ENCODE results near the gene SOAT1.
"Not testable (repeated sequence)": the region's sequence is repeated elsewhere in the genome, so short reads cannot be mapped to it uniquely, and the experiment has no call there.

SOAT1 gene

DNA sequence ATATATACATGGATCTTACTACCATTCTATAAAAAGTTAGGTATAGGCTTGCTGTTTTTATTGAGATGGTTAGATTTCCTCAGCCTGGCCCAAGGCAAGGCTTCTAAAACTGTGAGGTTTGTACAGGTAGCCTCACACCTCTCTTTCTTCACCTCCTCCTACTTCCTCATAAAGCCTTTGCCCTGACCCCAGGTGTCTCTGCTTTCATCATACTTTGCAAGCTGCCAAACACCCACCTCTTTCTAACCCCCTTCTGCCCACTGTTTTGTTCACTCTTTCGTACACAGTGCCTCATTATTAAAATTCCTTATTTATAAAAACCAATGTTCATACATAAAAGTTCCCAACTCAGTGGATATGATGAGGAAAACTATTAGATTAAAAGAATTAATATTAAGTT, 31.4 kb upstream of the SOAT1 start:
- H3K4me3 Mint-ChIP-seq, result no peak overlapping the region

DNA sequence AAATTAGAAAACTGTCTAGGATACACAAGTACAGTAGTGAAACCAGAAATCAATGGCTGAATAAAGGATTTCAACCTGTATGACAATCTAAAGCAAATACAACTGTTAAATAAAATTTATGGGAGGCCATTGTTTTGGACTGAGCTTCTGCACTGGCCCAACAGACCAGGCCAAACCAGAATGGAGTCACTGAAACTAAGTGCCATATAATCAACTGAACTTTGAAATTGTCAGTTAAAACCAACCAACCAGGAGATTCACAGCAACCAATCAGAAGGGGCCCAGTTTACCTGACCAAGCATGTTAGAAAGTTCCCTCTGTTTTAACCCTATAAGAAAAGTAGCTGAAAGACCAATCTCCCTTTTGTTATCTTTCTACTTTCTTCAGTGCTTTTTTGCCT, 30.5 kb upstream of the SOAT1 start:
- no peak overlapping the region for H3K4me3 Mint-ChIP-seq
- peaks cover 14% of the 10 kb centered on the region for H3K4me1 Mint-ChIP-seq
- H3K27ac Mint-ChIP-seq, result no peak overlapping the region
- TF ChIP-seq, protein P1, sequence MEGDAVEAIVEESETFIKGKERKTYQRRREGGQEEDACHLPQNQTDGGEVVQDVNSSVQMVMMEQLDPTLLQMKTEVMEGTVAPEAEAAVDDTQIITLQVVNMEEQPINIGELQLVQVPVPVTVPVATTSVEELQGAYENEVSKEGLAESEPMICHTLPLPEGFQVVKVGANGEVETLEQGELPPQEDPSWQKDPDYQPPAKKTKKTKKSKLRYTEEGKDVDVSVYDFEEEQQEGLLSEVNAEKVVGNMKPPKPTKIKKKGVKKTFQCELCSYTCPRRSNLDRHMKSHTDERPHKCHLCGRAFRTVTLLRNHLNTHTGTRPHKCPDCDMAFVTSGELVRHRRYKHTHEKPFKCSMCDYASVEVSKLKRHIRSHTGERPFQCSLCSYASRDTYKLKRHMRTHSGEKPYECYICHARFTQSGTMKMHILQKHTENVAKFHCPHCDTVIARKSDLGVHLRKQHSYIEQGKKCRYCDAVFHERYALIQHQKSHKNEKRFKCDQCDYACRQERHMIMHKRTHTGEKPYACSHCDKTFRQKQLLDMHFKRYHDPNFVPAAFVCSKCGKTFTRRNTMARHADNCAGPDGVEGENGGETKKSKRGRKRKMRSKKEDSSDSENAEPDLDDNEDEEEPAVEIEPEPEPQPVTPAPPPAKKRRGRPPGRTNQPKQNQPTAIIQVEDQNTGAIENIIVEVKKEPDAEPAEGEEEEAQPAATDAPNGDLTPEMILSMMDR (IDR thresholded peaks at IDR 0.05; ENCODE audit: unreplicated experiment in 3 of 3), result no peak
- no peaks in the 10 kb centered on the region for H3K9me3 Mint-ChIP-seq
- no peaks in the 10 kb centered on the region for H3K27me3 Mint-ChIP-seq (ENCODE audit: low read depth)
- no peaks in the 10 kb centered on the region for H3K36me3 Mint-ChIP-seq (ENCODE audit: low read depth)

More for the DNA sequence above, 31.4 kb upstream of the SOAT1 start:
- no peak overlapping the region for H3K27ac Mint-ChIP-seq
- TF ChIP-seq, protein P1 (IDR thresholded peaks at IDR 0.05; ENCODE audit: unreplicated experiment in 3 of 3), result no peak
- H3K4me1 Mint-ChIP-seq, result peaks cover 14% of the 10 kb centered on the region
- no peaks in the 10 kb centered on the region for H3K27me3 Mint-ChIP-seq (ENCODE audit: low read depth)
- no peaks in the 10 kb centered on the region for H3K36me3 Mint-ChIP-seq (ENCODE audit: low read depth)
- no peaks in the 10 kb centered on the region for H3K9me3 Mint-ChIP-seq

DNA sequence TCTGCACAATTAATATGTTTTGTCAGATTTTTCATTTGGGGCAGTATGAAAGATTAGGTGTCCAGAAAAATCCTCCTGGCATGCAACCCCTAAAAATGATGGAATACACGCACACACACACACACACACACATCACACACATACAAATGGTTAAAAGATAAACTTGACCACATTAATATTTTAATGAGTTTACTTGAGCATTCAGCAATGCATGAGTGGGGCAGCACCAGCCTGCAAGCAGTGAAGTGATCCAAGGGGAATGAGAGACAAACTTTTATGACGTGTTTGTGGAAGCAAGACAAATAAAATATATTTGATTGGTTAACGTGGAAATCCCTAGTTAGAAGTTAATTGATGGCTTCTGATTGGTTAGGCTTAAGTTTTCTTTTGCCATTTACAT, 29.1 kb upstream of the SOAT1 start:
- Mint-ChIP-seq H3K4me1 (peaks cover 14% of the 10 kb centered on the region), H3K27me3 (ENCODE audit: low read depth) (no peaks in the 10 kb centered on the region), H3K9me3 (no peaks in the 10 kb centered on the region), H3K36me3 (ENCODE audit: low read depth) (no peaks in the 10 kb centered on the region), H3K4me3 (no peak overlapping the region), H3K27ac (peak overlapping the region; percentile 11 to 56 (median 40))
- TF ChIP-seq, protein P1 (IDR thresholded peaks at IDR 0.05; ENCODE audit: unreplicated experiment in 3 of 3), result no peak

DNA sequence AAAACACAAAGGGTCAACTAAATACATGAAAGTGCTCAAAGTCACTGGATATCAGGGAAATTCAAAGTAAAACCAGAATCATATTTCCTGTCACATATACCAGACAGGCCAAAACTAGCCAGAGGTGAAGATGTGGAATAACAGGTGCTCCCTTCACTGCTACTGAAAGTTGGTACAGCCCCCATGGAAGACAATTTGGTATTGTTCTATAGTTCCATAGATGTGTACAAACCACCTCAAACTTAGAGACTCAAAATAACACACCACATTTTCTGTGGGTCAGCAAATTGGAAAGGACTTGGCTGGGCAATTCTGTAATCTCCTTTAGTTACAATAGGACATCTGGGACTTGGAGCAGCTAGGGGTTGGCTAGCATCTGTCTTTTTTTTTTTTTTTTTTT, 24.5 kb upstream of the SOAT1 start:
- H3K27me3 Mint-ChIP-seq (ENCODE audit: low read depth), result no peaks in the 10 kb centered on the region
- H3K4me1 Mint-ChIP-seq, result peaks cover 9% of the 10 kb centered on the region
- no peak overlapping the region for H3K27ac Mint-ChIP-seq
- no peak overlapping the region for H3K4me3 Mint-ChIP-seq
- H3K9me3 Mint-ChIP-seq, result no peaks in the 10 kb centered on the region
- no peaks in the 10 kb centered on the region for H3K36me3 Mint-ChIP-seq (ENCODE audit: low read depth)
- TF ChIP-seq, protein P1 (IDR thresholded peaks at IDR 0.05; ENCODE audit: unreplicated experiment in 3 of 3), result no peak

DNA sequence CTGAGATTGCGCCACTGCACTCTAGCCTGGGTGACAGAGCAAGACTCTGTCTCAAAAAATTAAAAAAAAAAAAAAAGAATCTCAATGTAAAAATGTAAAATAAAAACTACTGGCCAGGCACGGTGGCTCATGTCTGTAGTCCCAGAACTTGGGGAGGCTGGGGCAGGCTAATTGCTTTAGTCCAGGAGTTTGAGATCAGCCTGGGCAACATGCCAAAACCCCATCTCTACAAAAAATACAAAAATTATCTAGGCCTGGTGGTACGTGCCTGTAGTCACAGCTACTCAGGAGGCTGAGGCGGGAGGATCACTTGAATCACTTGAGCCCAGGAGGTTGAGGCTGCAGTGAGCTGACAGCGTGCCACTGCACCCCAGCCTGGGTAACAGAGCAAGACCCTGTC, 19.2 kb upstream of the SOAT1 start:
- not testable (repeated sequence) for H3K27me3 Mint-ChIP-seq (ENCODE audit: low read depth)

DNA sequence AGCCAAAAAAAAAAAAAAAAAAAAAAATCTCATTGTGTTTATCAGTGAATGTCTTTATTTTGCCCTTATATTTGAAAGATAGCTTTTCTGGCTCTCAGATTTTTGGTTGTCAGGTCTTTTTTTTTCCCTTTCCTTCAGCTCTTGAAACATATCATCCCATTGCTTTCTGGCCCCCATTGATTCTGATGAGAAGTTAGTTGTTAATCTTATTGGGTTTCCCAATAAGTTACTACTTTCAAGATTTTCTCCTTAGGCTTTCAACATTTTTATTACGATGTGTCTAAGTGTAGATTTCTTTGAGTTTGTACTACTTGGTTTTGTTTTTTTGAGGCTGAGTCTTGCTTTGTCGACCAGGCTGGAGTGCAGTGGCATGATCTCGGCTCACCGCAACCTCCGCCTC, 14.7 kb upstream of the SOAT1 start:
- TF ChIP-seq, protein P1 (IDR thresholded peaks at IDR 0.05; ENCODE audit: unreplicated experiment in 3 of 3), result no peak
- H3K27ac Mint-ChIP-seq, result no peak overlapping the region
- H3K27me3 Mint-ChIP-seq (ENCODE audit: low read depth), result peaks cover 6% of the 10 kb centered on the region
- H3K36me3 Mint-ChIP-seq (ENCODE audit: low read depth), result no peaks in the 10 kb centered on the region
- H3K4me3 Mint-ChIP-seq, result no peak overlapping the region
- H3K9me3 Mint-ChIP-seq, result peaks cover 9% of the 10 kb centered on the region
- no peaks in the 10 kb centered on the region for H3K4me1 Mint-ChIP-seq

More for the DNA sequence above, 19.2 kb upstream of the SOAT1 start:
- not testable (repeated sequence) for H3K36me3 Mint-ChIP-seq (ENCODE audit: low read depth); H3K4me1 Mint-ChIP-seq; H3K4me3 Mint-ChIP-seq; H3K9me3 Mint-ChIP-seq; H3K27ac Mint-ChIP-seq

Measured in nephron (organoid).